Fibroblast of the aortic adventitia (primary cell): ENCODE results near the gene IGSF3. TPM values are rescaled to one million over a fixed set of nuclear protein-coding genes. Genes with fewer than 3 reads are reported as not detected.
"Not testable (repeated sequence)": the region's sequence is repeated elsewhere in the genome, so short reads cannot be mapped to it uniquely, and the experiment has no call there.

Experiments
- DNase-seq: peaks from one replicate; pipeline ENCODE4 v3.0.0-alpha.2; 2010; ENCODE audit warnings: low read depth
- H3K4me3 ChIP-seq: 2 replicates; pipeline ENCODE4 v1.5.1; 2011; ENCODE audit warnings: low read depth, mild to moderate bottlenecking, control low read depth, low read length, moderate library complexity
- CTCF ChIP-seq: IDR thresholded peaks from 2 replicates; pipeline ENCODE4 v1.5.1; 2011; ENCODE audit warnings: mild to moderate bottlenecking, low read length, control low read depth, inconsistent platforms; ENCODE audit not compliant: insufficient read depth
- total RNA-seq: library from RNA; depleted of rRNA; stranded (reverse); fragments of >200 nt; gene quantifications from 2 replicates; pipeline ENCODE4 v1.2.3, GENCODE V29; 2012; ENCODE audit warnings: low replicate concordance

The IGSF3 gene
- total RNA-seq, 1 donor, result 0.27 TPM

GRCh38 chr1:116654351-116654750 lies 13.2 kb downstream of the IGSF3 start:
- no peak overlapping the region for H3K4me3 ChIP-seq
- no peak for TF ChIP-seq CTCF
- DNase-seq, result no peak

GRCh38 chr1:116652598-116652997 lies 14.9 kb downstream of the IGSF3 start:
- not testable (repeated sequence) for H3K4me3 ChIP-seq, DNase-seq

GRCh38 chr1:116650781-116651180 lies 16.8 kb downstream of the IGSF3 start:
- not testable (repeated sequence) for DNase-seq, H3K4me3 ChIP-seq

GRCh38 chr1:116649041-116649440 lies 18.5 kb downstream of the IGSF3 start:
- DNase-seq, H3K4me3 ChIP-seq: not testable (repeated sequence)

GRCh38 chr1:116648325-116648724 lies 19.2 kb downstream of the IGSF3 start:
- not testable (repeated sequence) for H3K4me3 ChIP-seq, DNase-seq

GRCh38 chr1:116647186-116647585 lies 20.3 kb downstream of the IGSF3 start:
- DNase-seq, H3K4me3 ChIP-seq: not testable (repeated sequence)

- DNase-seq, H3K4me3 ChIP-seq: not testable (repeated sequence)
Observed at GRCh38 chr1:116646673-116647170, 20.8 kb downstream of the IGSF3 start.

GRCh38 chr1:116645802-116646672 lies 21.5 kb downstream of the IGSF3 start:
- not testable (repeated sequence) for DNase-seq, H3K4me3 ChIP-seq

- H3K4me3 ChIP-seq, DNase-seq: not testable (repeated sequence)
Observed at GRCh38 chr1:116644993-116645392, 22.5 kb downstream of the IGSF3 start.

GRCh38 chr1:116644096-116644495 lies 23.4 kb downstream of the IGSF3 start:
- not testable (repeated sequence) for DNase-seq

GRCh38 chr1:116643281-116643751 lies 24.2 kb downstream of the IGSF3 start:
- H3K4me3 ChIP-seq, DNase-seq: not testable (repeated sequence)

More at GRCh38 chr1:116644096-116644495, 23.4 kb downstream of the IGSF3 start:
- H3K4me3 ChIP-seq, result not testable (repeated sequence)

- not testable (repeated sequence) for DNase-seq, H3K4me3 ChIP-seq
Observed at GRCh38 chr1:116642311-116643280, 24.9 kb downstream of the IGSF3 start.

- not testable (repeated sequence) for DNase-seq, H3K4me3 ChIP-seq
Observed at GRCh38 chr1:116637583-116637982, 29.9 kb downstream of the IGSF3 start.

GRCh38 chr1:116636584-116636983 lies 30.9 kb downstream of the IGSF3 start:
- DNase-seq, H3K4me3 ChIP-seq: not testable (repeated sequence)

- H3K4me3 ChIP-seq, DNase-seq: not testable (repeated sequence)
Observed at GRCh38 chr1:116634386-116634785, 33.1 kb downstream of the IGSF3 start.

GRCh38 chr1:116631996-116632925 lies 35.3 kb downstream of the IGSF3 start:
- not testable (repeated sequence) for DNase-seq, H3K4me3 ChIP-seq
